GM10266 (cell line): ENCODE results near the gene CCNH.
A peak's percentile ranks its signal among the peaks of the same experiment; 100 is the strongest.

ENCODE experiments used
- DNase-seq: peaks from one replicate; pipeline ENCODE4 v3.0.0; 2012; ENCODE audit errors: extremely low spot score
- TF ChIP-seq, protein P1 (sequence below): IDR thresholded peaks from 2 replicates; pipeline ENCODE4 v1.5.1; 2012; ENCODE audit warnings: mild to moderate bottlenecking, low read depth; ENCODE audit not compliant: control insufficient read depth, insufficient read depth; ENCODE audit errors: missing control alignments

CCNH gene

GRCh38 chr5:87404359-87404758 is 8.4 kb downstream of the CCNH start:
- TF ChIP-seq, protein P1, sequence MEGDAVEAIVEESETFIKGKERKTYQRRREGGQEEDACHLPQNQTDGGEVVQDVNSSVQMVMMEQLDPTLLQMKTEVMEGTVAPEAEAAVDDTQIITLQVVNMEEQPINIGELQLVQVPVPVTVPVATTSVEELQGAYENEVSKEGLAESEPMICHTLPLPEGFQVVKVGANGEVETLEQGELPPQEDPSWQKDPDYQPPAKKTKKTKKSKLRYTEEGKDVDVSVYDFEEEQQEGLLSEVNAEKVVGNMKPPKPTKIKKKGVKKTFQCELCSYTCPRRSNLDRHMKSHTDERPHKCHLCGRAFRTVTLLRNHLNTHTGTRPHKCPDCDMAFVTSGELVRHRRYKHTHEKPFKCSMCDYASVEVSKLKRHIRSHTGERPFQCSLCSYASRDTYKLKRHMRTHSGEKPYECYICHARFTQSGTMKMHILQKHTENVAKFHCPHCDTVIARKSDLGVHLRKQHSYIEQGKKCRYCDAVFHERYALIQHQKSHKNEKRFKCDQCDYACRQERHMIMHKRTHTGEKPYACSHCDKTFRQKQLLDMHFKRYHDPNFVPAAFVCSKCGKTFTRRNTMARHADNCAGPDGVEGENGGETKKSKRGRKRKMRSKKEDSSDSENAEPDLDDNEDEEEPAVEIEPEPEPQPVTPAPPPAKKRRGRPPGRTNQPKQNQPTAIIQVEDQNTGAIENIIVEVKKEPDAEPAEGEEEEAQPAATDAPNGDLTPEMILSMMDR: no peak

GRCh38 chr5:87403899-87404298 is 8.8 kb downstream of the CCNH start:
- no peak for DNase-seq
- TF ChIP-seq, protein P1: no peak

More at GRCh38 chr5:87404359-87404758, 8.4 kb downstream of the CCNH start:
- no peak for DNase-seq

DNA sequence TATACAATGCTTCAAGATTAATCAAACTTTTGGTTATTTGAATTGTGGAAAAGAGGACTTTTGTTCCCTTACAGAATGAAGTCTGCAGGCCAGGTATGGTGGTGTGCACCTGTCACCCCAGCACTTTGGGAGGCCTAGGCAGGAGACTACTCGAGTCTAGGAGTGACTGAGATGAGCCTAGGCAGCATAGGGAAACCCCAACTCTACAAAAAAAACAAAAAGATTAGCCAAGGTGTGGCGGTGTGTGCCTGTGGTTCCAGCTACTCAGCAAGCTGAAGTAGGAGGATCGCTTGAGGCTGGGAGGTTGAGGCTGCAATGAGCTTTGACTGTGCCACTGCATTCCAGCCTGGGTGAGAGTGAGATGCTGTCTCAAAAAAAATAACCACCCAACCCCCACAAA is 9.3 kb downstream of the CCNH start:
- TF ChIP-seq, protein P1: no peak
- no peak for DNase-seq

DNA sequence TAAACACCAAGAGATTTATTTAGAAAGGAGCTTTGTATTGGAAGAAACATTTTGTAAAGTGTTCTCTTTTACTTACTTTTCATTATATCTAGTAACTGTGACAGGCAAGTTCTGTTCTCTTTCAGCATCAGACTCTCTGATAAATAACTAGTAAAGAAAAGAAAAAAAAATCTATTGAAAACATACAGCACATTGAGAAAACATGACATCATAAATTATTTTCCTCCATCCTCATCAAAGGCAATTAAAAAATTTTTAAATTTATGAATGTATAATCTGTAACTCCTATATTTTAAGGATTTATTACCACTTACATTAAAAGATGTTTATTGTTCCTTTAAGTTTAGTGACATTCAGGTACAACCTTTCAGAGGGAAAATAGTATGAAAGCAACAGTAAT is 11.1 kb downstream of the CCNH start:
- TF ChIP-seq, protein P1: no peak
- no peak for DNase-seq

- DNase-seq: peak; percentile 22
Measured at GRCh38 chr5:87400305-87400899, 12.3 kb downstream of the CCNH start.

GRCh38 chr5:87399720-87400119 is 13.0 kb downstream of the CCNH start:
- TF ChIP-seq, protein P1: no peak
- no peak for DNase-seq

More at GRCh38 chr5:87400305-87400899, 12.3 kb downstream of the CCNH start:
- TF ChIP-seq, protein P1: peak; percentile 30

DNA sequence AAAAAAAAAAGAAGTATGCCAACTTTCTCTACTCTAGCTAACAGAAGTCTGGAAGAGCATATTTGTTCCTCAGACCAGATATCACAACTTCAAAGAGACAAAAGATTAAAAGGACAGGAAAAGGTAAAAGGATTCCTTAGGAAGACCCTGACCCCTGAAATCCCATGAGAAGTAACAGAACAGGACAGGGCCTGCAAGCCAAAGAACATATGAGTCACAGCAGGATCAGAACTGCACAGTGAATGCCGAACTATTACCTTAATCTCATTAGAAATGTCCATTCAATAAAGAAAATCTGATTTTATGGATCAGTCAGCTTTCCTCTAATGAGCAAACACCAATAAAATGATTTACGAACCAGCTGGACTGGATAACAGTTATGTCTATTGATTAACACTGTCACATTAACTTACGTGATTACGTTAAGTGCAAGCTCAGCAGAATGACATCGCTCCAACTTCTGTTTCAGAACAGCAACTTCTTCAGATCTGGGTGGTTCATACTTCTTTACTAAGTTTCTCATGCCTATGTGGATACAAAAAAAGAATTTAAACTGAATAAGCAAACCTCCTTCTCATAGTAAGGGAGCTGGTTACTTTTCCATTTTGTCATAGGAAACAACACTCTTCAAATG is 13.6 kb downstream of the CCNH start:
- TF ChIP-seq, protein P1: no peak
- no peak for DNase-seq
